HCT116 (cell line): ENCODE results near the gene TRRAP.

Experiments
- CEBPB ChIP-seq: IDR thresholded peaks from 2 replicates; pipeline ENCODE4 v1.6.1; 2012; ENCODE audit warnings: low read depth
- CTCF ChIP-seq, 3 experiments: fragments of 200-600 bp in 1 of 3; sonication (generic) in 1 of 3; IDR thresholded peaks in 2 of 3; conservative IDR thresholded peaks in 1 of 3; 2 replicates each; pipeline ENCODE4 v1.5.1; 2012 to 2017; ENCODE audit warnings: low read depth in 2 of 3, low read length in 2 of 3, antibody characterized with exemption in 1 of 3, borderline replicate concordance in 1 of 3, control low read depth in 1 of 3, mild to moderate bottlenecking in 1 of 3, mixed read lengths in 1 of 3, mixed run types in 1 of 3, moderate library complexity in 1 of 3; ENCODE audit not compliant: insufficient read depth in 1 of 3
- MAX ChIP-seq: IDR thresholded peaks from 2 replicates; pipeline ENCODE4 v1.6.1; 2012
- POLR2AphosphoS5 ChIP-seq: IDR thresholded peaks from 2 replicates; pipeline ENCODE4 v1.6.1; 2011; ENCODE audit warnings: mild to moderate bottlenecking, low read depth, low read length, moderate library complexity
- YY1 ChIP-seq: IDR thresholded peaks from 2 replicates; pipeline ENCODE4 v1.6.1; 2011; ENCODE audit warnings: low read length, low read depth, moderate library complexity, mild to moderate bottlenecking; ENCODE audit not compliant: insufficient replicate concordance; ENCODE audit errors: extremely low read depth

- no peak for TF ChIP-seq CEBPB
- TF ChIP-seq POLR2AphosphoS5 = no peak
- TF ChIP-seq YY1 = no peak
- TF ChIP-seq MAX = no peak
- TF ChIP-seq CTCF (IDR thresholded peaks at IDR 0.05 in 2 of 3, conservative IDR thresholded peaks at IDR 0.05 in 1 of 3; ENCODE audit: borderline replicate concordance in 1 of 3, insufficient read depth in 1 of 3, low read depth in 2 of 3, low read length in 2 of 3) = no peak
Observed at GRCh38 chr7:98946389-98946788, 68.1 kb downstream of the TRRAP start.
